ENCODE results near the gene NEUROG1.

The NEUROG1 gene

GRCh38 chr5:135535820-135536801 is at the start of gene NEUROG1:
Gene NEUROG1 (minus strand): TSS chr5:135535964. CDS start chr5:135535690, 274 bp downstream.
- no peak for DNase-seq (ENCODE audit: low read depth in 3 of 3)

DNA sequence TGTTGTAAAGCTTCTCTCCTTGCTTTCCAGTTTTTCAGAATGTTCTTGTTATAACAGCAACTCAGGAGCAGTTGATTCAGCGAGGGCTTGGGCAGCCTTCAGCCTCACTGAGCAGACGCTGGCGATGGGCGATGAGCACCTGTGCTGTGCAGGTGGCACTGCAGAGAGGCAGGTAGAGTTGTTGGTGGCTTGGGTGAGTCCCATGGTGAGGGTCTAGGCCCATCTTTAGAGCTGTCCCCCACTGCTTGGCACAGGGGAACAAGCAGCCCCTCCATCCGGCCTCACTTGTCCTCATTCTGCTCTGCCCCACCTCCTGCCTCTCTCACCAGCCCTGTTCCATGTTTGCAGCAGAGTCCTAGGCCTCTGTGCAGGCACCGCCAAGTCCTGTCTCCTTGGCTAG is 49.2 kb upstream of the NEUROG1 start:
- DNase-seq (ENCODE audit: low read depth in 3 of 3) = no peak

DNA sequence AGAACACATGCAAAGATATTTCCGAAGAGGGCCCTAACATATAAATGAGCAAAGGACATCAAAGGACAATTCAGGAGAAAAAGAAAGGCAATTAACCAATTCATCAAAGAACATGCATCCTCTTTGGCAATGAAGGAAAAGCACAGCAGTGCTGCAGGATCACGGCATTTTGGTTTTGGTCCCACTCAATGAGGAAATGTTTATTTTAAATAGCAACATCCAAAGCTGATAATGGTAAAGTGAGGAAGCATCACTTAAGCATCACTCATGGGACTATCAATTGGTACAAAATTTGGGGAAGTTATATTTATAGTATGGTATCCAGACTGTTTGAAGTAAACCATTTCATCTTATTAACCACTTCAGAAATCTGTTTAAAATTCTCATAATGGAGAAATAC is 48.5 kb upstream of the NEUROG1 start:
- DNase-seq (ENCODE audit: low read depth in 3 of 3) = no peak

DNA sequence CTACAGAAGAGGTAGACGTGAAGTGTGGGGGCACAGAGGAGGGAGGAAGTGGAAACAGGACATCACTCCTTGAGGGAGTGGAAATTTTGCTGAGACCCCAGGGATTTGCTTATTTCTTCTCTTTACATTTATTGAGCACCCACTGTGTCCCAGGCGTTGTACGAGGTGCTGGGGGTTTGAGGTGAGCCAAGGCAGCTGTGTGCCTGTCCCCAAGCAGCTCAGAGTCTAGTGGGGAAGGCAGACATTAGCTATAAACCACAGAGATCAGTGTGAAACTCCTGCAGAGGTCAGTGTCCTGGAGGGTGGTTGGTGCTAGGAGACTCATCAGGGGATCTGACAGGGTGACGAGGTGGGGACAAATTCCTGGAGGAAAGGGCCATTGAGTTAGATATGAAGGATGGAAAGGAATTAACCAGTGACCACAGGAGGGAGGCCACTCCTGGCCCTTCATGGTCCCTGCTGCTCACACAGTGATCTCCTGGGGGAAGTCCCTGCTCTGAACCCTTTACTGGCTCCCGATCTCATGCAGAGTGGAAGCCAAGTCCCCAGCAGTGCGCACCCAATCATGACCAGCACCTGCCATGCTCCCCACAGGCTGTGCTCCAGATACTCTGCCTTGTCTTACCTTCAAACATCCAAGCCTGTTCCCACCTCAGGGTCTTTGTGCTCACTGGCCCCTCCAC is 46.5 kb upstream of the NEUROG1 start:
- DNase-seq (ENCODE audit: low read depth in 3 of 3) = no peak

DNA sequence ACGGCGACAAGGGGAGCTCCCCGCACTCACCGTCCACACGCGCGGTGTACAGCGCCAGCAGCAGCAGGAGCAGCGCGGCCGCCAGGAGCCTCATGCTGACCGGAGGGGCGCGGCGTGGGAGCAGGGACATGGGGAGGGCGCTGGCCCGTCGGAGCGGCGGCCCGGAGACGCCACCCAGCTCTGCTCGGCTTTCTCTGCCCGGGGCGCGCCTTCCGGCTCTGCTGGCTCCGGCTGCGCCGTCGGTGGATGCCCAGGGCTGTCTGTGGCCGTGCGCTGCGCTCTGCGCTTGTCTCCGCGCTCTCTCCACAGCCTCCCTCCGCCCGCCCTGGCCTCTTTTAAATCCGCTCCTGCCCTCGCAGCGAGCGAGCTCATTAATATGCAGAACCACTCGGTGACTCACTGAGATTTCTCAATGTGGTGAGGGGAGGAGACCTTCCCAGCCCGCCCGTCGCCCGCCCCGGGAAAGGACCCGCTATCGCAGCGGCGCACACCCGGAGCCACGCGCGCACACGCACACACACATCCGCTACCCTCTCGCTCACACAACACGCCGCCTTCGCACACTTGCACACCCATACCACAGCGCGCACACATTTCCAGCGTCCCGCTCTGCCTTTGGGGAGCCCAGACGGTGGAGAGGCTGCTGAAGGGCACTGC is 43.0 kb upstream of the NEUROG1 start, which contains the start of gene CXCL14:
CXCL14 (minus strand) TSS at position 307 of the 657 bp plus-strand sequence; CDS start at position 94, 213 bp downstream.
- peak in 1 of 3 donors; percentile 9 for DNase-seq (ENCODE audit: low read depth in 3 of 3)

DNA sequence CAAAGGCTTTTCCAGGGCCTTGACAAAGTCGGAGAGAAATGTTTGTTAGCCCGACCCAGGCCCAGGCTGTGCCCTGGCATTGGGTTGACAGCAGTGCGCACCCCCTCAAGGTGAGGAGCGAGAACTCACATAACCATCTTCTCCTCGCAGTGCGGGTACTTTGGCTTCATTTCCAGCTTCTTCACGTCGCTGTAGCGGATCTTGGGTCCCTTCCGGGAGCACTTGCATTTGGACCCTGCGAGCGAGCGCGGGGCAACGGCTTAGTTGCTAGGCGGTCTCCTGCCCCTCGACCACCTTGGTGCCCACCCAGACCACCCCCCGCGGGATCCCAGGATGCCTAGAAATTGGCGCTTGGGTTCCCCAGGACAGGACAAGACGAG is 42.5 kb upstream of the NEUROG1 start:
- DNase-seq (ENCODE audit: low read depth in 3 of 3) = no peak

- no peak for DNase-seq (ENCODE audit: low read depth in 3 of 3)
These were observed 41.7 kb upstream of the NEUROG1 start for GRCh38 chr5:135577421-135577820.

- no peak for DNase-seq (ENCODE audit: low read depth in 3 of 3)
These were observed 40.4 kb upstream of the NEUROG1 start for GRCh38 chr5:135576075-135576599.

- no peak for DNase-seq (ENCODE audit: low read depth in 3 of 3)
These were observed 38.7 kb upstream of the NEUROG1 start for GRCh38 chr5:135574493-135574892.

DNA sequence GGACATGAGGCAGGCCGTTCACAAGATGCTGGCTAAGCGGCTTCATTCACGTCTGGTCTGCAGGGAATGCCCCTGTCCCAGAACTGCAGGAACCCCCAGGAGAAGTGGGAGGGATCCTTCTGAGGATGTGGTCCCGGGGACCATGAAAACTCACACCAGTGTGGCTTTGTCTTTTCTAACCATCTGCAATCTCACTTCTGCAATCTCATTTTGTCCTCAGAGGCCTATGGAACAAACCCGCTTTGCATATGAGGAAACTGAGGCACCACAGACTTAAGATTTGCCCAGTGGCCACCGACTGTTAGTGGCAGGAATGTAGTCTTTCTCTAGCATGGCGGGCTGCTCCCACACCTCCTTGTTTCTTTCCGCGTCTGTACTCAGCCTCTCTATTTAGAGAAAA is 36.1 kb upstream of the NEUROG1 start:
- DNase-seq (ENCODE audit: low read depth in 3 of 3) = no peak

GRCh38 chr5:135571066-135571609 is 35.4 kb upstream of the NEUROG1 start:
- DNase-seq (ENCODE audit: low read depth in 3 of 3) = no peak

- no peak for DNase-seq (ENCODE audit: low read depth in 3 of 3)
These were observed 34.6 kb upstream of the NEUROG1 start for GRCh38 chr5:135570453-135570764.

- DNase-seq (ENCODE audit: low read depth in 3 of 3) = no peak
These were observed 34.1 kb upstream of the NEUROG1 start for GRCh38 chr5:135569755-135570452.

DNA sequence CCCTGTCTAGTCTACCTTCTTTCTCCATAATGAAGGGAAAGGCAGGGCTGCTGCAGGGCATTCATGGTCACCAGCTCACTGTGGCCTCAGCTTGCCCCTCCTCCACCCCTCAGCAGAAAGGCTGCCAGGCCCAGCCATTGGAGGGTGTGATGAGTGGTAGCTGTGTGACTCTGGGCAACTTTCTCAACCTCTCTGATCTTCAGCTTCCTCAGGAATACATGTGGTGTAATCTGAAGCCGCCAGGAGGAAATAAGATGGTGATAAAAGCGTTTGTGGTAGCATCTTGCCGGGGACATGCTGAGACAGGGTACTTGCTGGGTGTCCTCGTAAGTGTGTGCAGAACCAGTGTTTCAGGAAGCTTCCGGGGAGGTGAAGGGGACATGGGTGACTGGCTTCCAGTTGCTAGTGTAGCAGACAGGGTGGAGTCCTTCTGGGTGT is 33.2 kb upstream of the NEUROG1 start:
- DNase-seq (ENCODE audit: low read depth in 3 of 3) = no peak

DNA sequence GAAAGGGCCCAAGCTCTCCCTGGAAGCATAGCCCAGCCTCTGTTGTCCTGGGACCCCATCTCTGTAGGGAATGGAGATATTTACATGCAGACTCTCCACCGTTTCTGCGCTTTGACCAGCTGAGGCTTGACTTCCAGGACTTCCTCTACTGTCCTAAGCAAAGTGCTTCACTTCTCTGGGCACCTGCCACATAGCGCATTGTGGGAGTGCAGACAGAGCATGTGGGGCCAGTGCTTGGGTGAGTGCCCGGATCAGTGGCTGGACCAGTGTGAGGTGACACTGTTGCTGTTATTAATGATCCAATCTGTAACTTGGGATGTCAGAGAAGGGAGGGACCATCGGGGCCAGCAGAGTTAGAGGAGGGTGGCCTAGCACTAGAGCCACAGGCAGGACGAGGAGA is 32.5 kb upstream of the NEUROG1 start:
- DNase-seq (ENCODE audit: low read depth in 3 of 3) = no peak

DNA sequence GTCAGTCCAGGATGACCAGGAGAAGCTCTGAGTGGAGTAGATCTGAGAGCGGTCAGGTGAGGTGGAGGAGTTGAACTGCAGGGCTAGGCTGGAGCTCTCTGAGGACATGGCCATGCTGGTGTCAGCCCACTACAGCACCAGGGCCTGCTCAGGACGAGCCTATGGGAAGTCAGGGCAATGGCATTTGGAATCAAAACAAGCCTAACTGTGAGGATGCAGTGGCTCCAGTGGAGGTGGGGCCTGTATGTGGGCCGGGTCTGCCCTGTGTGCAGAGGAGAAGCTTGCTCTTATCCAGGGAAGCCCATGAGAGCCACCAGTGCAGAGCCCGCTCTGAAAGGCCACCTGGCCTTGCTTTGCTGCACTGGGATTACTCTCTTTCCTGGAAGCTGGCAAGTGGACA is 31.9 kb upstream of the NEUROG1 start:
- no peak for DNase-seq (ENCODE audit: low read depth in 3 of 3)

GRCh38 chr5:135566422-135567400 is 30.9 kb upstream of the NEUROG1 start:
- no peak for DNase-seq (ENCODE audit: low read depth in 3 of 3)

GRCh38 chr5:135565725-135566421 is 30.1 kb upstream of the NEUROG1 start:
- DNase-seq (ENCODE audit: low read depth in 3 of 3) = peak; percentile 48 to 64 (median 58)

DNA sequence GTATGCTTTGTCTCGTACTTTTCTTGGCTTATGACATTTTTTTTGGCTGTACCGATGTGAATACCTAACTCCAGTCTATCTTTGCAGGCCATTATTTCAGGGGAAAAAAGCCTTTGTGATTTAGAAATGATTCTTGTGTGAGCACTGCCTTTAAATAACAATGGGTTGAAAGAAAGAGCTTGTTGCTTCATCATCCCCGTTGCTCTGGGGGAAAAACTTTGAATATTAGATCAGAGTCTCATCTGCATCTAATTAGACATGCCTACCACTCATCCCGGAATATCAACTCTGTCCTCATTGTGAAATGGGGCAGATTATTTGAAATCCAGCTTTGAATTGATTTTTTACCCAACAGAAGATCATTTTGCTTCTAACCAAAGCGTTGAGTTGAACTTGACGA is 29.5 kb upstream of the NEUROG1 start:
- no peak for DNase-seq (ENCODE audit: low read depth in 3 of 3)

All from stimulated activated CD4-positive, alpha-beta T cell treated with anti-CD3 and anti-CD28 coated beads, TNF-alpha, amount 100 ng/mL, for 48 hours (primary cell).